GM12865 (cell line): ENCODE measurements around the gene RBL1.

ENCODE experiments used
- DNase-seq: peaks from one replicate; pipeline ENCODE4 v3.0.0; 2010; ENCODE audit warnings: low read depth
- H3K4me3 ChIP-seq: 2 replicates; pipeline ENCODE4 v1.5.1; 2011; ENCODE audit warnings: mild to moderate bottlenecking, low read depth, low read length, control low read depth
- TF ChIP-seq, protein P1 (sequence below): IDR thresholded peaks from 2 replicates; pipeline ENCODE4 v1.5.1; 2011; ENCODE audit warnings: low read length, control low read depth, low read depth, inconsistent platforms; ENCODE audit not compliant: insufficient read depth; ENCODE audit errors: missing control alignments

RBL1 gene

GRCh38 chr20:37102571-37102970 is 6.8 kb upstream of the RBL1 start:
- TF ChIP-seq, protein P1, sequence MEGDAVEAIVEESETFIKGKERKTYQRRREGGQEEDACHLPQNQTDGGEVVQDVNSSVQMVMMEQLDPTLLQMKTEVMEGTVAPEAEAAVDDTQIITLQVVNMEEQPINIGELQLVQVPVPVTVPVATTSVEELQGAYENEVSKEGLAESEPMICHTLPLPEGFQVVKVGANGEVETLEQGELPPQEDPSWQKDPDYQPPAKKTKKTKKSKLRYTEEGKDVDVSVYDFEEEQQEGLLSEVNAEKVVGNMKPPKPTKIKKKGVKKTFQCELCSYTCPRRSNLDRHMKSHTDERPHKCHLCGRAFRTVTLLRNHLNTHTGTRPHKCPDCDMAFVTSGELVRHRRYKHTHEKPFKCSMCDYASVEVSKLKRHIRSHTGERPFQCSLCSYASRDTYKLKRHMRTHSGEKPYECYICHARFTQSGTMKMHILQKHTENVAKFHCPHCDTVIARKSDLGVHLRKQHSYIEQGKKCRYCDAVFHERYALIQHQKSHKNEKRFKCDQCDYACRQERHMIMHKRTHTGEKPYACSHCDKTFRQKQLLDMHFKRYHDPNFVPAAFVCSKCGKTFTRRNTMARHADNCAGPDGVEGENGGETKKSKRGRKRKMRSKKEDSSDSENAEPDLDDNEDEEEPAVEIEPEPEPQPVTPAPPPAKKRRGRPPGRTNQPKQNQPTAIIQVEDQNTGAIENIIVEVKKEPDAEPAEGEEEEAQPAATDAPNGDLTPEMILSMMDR, result no peak
- H3K4me3 ChIP-seq, result no peak overlapping the region
- DNase-seq, result no peak

- TF ChIP-seq, protein P1, result no peak
- DNase-seq, result peak; percentile 71
- H3K4me3 ChIP-seq, result peak overlapping the region; percentile 73
Measured at GRCh38 chr20:37096415-37097041, 731 bp upstream of the RBL1 start.

DNA sequence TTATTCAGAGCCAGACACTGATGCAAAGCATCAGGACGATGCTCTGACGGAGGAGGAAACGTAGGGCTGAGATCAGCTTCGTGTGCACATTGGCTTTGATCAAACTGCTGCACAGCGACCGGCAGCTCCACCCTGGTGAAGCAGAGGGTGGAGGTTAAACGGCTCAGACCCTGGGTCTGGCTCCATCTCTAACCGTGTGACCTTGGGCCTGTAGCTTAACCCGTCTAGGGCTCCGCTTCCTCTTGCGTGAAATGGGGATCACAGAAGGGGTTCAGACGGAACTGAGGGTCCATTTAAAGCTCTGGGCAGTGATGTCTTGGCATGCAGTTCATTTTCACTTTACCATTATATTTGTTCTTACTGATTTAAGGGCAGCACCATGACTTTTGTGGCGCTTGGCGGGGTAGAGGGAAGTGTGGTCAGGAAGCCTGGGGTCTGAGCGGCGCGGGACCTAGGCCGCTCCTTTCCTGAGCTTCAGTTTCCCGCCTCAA is 644 bp downstream of the RBL1 start:
- DNase-seq, result peak; percentile 75
- TF ChIP-seq, protein P1, result no peak
- peak overlapping the region; percentile 73 for H3K4me3 ChIP-seq

DNA sequence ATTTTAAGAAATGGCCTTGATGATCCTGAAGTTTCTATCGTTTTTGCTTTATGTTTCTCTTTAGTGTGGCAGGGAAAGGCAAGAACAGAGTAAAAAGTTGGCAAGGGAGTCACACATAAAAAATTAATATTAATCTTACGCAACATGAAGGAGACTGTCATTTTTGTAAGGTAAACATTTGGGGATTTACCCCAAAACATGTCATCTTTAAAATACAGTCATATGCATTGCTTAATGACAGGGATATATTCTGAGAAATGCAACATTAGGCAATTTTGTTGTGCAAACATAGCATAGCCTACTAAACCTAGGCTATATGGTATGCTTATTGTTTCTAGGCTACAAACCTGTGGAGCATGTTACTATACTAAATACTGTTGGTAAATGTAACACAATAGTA is 5.4 kb downstream of the RBL1 start:
- H3K4me3 ChIP-seq, result no peak overlapping the region
- no peak for DNase-seq
- TF ChIP-seq, protein P1, result no peak

- TF ChIP-seq, protein P1, result peak; percentile 55
- peak; percentile 32 for DNase-seq
- no peak overlapping the region for H3K4me3 ChIP-seq
Measured at GRCh38 chr20:37081717-37082289, 14.0 kb downstream of the RBL1 start.

DNA sequence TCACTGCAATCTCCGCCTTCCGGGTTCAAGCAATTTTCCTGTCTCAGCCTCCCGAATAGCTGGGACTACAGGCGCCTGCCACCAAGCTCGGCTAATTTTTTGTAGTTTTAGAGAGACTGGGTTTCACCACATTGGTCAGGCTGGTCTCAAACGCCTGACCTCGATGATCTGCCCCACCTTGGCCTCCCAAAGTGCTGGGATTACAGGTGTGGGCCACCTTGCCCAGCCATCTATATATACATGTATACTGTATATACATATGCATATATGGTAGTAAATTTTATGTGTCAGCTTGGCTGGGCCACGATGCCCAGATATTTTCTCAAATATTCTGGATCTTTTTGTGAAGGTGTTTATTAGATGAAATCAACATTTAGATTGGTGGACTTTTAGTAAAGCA is 18.8 kb downstream of the RBL1 start:
- TF ChIP-seq, protein P1, result no peak
- no peak for DNase-seq
- H3K4me3 ChIP-seq, result no peak overlapping the region

- TF ChIP-seq, protein P1, result no peak
- no peak overlapping the region for H3K4me3 ChIP-seq
- no peak for DNase-seq
Measured at GRCh38 chr20:37075932-37076685, 19.7 kb downstream of the RBL1 start.
